ENCODE results near the gene ARHGAP31.
"Not testable (repeated sequence)": the region's sequence is repeated elsewhere in the genome, so short reads cannot be mapped to it uniquely, and the experiment has no call there.

Gene ARHGAP31

GRCh38 chr3:119315600-119316312, 21.6 kb downstream of the ARHGAP31 start:
- DNase-seq, result no peak
- intact Hi-C loops (cut with DNase I), result no loop called here

GRCh38 chr3:119316313-119316670, 22.1 kb downstream of the ARHGAP31 start:
- no peak for DNase-seq
- intact Hi-C loops (cut with DNase I), result no loop called here

GRCh38 chr3:119318876-119319275, 24.7 kb downstream of the ARHGAP31 start:
- DNase-seq, result no peak
- intact Hi-C loops (cut with DNase I), result no loop called here

- intact Hi-C loops (cut with DNase I), result no loop called here
- DNase-seq, result no peak
Measured at GRCh38 chr3:119319311-119319710, 25.1 kb downstream of the ARHGAP31 start.

- DNase-seq; intact Hi-C loops (cut with DNase I): not testable (repeated sequence)
Measured at GRCh38 chr3:119320785-119321184, 26.6 kb downstream of the ARHGAP31 start.

- DNase-seq, result peak in 10 of 42 donors; percentile 4 to 53 (median 10)
- intact Hi-C loops (cut with DNase I), result no loop called here
Measured at GRCh38 chr3:119322021-119322834, 28.0 kb downstream of the ARHGAP31 start.

- intact Hi-C loops (cut with DNase I), result no loop called here
- peak; percentile 35 to 90 (median 76) for DNase-seq
Measured at GRCh38 chr3:119322835-119323722, 28.9 kb downstream of the ARHGAP31 start.

- intact Hi-C loops (cut with DNase I), result no loop called here
Measured at GRCh38 chr3:119323723-119324085, 29.5 kb downstream of the ARHGAP31 start.

GRCh38 chr3:119324899-119325298, 30.7 kb downstream of the ARHGAP31 start:
- intact Hi-C loops (cut with DNase I), result no loop called here
- no peak for DNase-seq

More at GRCh38 chr3:119323723-119324085, 29.5 kb downstream of the ARHGAP31 start:
- DNase-seq, result no peak

- intact Hi-C loops (cut with DNase I), result no loop called here
- DNase-seq, result no peak
Measured at GRCh38 chr3:119326976-119327375, 32.8 kb downstream of the ARHGAP31 start.

GRCh38 chr3:119329551-119329950, 35.4 kb downstream of the ARHGAP31 start:
- intact Hi-C loops (cut with DNase I), result no loop called here
- DNase-seq, result peak; percentile 40 to 88 (median 70)

- no peak for DNase-seq
Measured at GRCh38 chr3:119330181-119330580, 36.0 kb downstream of the ARHGAP31 start.

GRCh38 chr3:119330858-119331257, 36.7 kb downstream of the ARHGAP31 start:
- no peak for DNase-seq
- intact Hi-C loops (cut with DNase I), result no loop called here

More at GRCh38 chr3:119330181-119330580, 36.0 kb downstream of the ARHGAP31 start:
- intact Hi-C loops (cut with DNase I), result no loop called here

- intact Hi-C loops (cut with DNase I), result no loop called here
- no peak for DNase-seq
Measured at GRCh38 chr3:119331661-119332060, 37.5 kb downstream of the ARHGAP31 start.

- DNase-seq, result peak in 1 of 42 donors; percentile 17
- intact Hi-C loops (cut with DNase I), result no loop called here
Measured at GRCh38 chr3:119333773-119334509, 39.8 kb downstream of the ARHGAP31 start.

- intact Hi-C loops (cut with DNase I), result no loop called here
- no peak for DNase-seq
Measured at GRCh38 chr3:119336823-119337222, 42.6 kb downstream of the ARHGAP31 start.

- DNase-seq; intact Hi-C loops (cut with DNase I): not testable (repeated sequence)
Measured at GRCh38 chr3:119337407-119337806, 43.2 kb downstream of the ARHGAP31 start.

GRCh38 chr3:119338754-119339153, 44.6 kb downstream of the ARHGAP31 start:
- intact Hi-C loops (cut with DNase I), result no loop called here

GRCh38 chr3:119340014-119340413, 45.8 kb downstream of the ARHGAP31 start:
- no peak for DNase-seq
- intact Hi-C loops (cut with DNase I), result no loop called here

More at GRCh38 chr3:119338754-119339153, 44.6 kb downstream of the ARHGAP31 start:
- no peak for DNase-seq

Measured in head of caudate nucleus (tissue), 42 donors.